Activated B cell treated with CpG ODN at 0.5 μM for 24 hours (primary cell): ENCODE results near the gene TRPV4. TPM values are rescaled to one million over a fixed set of nuclear protein-coding genes. Genes with fewer than 3 reads are reported as not detected.

Source experiments
- ATAC-seq: fragments of 200-7000 bp; cut with Tn5 transposase; one replicate; pipeline ENCODE4 v1.10.0; 2021; ENCODE audit warnings: low read depth, mild to moderate bottlenecking, moderate library complexity
- CTCF ChIA-PET: fragments of 350-600 bp; sonication (Branson Sonifier 250); formaldehyde crosslinking; loops from one replicate; lab custom pipeline; 2021; ENCODE audit warnings: antibody characterized with exemption; lab: Charles Lee
- POLR2A ChIA-PET: fragments of 350-600 bp; sonication (Branson Sonifier 250); formaldehyde crosslinking; loops from one replicate; lab custom pipeline; 2021; ENCODE audit warnings: antibody characterized with exemption; lab: Charles Lee
- DNase-seq: peaks from one replicate; pipeline ENCODE4 v3.0.0; 2022
- H3K27ac Mint-ChIP-seq: one replicate; pipeline ENCODE4 v1.8.0; 2020; ENCODE audit warnings: mixed read lengths
- H3K27me3 Mint-ChIP-seq: one replicate; pipeline ENCODE4 v1.8.0; 2021; ENCODE audit warnings: mixed read lengths
- H3K36me3 Mint-ChIP-seq: one replicate; pipeline ENCODE4 v1.8.0; 2021; ENCODE audit warnings: low read depth, mixed read lengths
- H3K4me1 Mint-ChIP-seq: one replicate; pipeline ENCODE4 v1.8.0; 2021; ENCODE audit warnings: mixed read lengths
- H3K4me3 Mint-ChIP-seq: one replicate; pipeline ENCODE4 v1.8.0; 2020; ENCODE audit warnings: mild to moderate bottlenecking, mixed read lengths
- H3K9me3 Mint-ChIP-seq: one replicate; pipeline ENCODE4 v1.8.0; 2020; ENCODE audit warnings: mixed read lengths
- intact Hi-C: fragments of 100-400 bp; cut with micrococcal nuclease; formaldehyde crosslinking; loops from one replicate; pipeline ENCODE4 v1.15.1; 2024
- total RNA-seq: library from RNA; stranded (reverse); gene quantifications from 2 replicates; pipeline ENCODE4 v1.2.3, GENCODE V29; 2022
- TF ChIP-seq, protein P1 (sequence below): fragments of 200-600 bp; IDR thresholded peaks from one replicate; pipeline ENCODE4 v1.8.0; 2022; ENCODE audit warnings: antibody characterized with exemption, mild to moderate bottlenecking

The TRPV4 gene
- total RNA-seq, 1 donor from 2014 or later, result not detected

DNA sequence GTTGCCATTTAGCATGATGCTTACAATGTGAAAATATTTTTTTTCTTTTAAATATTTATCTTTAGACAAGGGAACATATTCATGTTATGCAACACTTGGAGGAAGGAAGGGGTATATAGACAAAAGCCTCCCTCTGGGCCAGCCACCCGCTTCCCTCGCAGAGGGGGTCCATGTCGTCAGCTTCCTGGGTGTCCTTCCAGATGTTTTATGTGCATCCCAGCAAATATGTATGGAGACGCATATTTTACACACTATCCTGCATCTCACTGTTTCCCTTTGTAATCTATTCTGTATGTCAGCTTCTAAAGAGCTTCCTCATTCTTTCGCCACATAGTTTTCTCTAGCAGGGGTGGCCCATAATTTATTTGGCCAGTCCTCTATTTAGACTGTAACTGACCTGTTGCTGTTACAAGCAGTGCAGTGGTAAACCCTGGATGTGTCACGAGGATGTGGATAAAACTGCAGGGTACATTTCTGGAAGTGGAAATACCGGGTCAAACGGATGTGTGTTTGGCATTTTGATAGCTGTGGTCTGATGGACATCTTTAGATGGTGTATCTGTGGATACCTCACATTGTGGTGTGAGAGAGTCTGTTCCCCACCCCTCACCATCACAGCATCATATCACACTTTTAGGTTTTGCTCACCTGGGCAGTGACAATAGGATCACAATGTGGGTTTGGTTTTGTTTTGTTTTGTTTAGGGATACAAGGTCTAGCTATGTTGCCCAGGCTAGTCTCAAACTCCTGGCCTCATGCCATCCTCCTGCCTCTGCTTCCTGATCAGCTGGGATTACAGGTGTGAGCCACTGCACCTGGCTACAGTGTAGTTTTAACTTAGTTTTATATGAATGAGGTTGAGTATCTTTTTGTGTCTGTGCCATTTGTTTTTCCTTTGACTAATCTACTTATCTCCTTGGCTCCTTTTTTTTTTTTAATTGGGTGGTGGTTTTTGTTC is 87.9 kb downstream of the TRPV4 start:
- Mint-ChIP-seq H3K4me1 (no peaks in the 10 kb centered on the region), H3K4me3 (no peak overlapping the region), H3K36me3 (no peaks in the 10 kb centered on the region), H3K27me3 (no peaks in the 10 kb centered on the region), H3K27ac (no peak overlapping the region), H3K9me3 (no peaks in the 10 kb centered on the region)
- DNase-seq, result no peak
- TF ChIP-seq, protein P1, sequence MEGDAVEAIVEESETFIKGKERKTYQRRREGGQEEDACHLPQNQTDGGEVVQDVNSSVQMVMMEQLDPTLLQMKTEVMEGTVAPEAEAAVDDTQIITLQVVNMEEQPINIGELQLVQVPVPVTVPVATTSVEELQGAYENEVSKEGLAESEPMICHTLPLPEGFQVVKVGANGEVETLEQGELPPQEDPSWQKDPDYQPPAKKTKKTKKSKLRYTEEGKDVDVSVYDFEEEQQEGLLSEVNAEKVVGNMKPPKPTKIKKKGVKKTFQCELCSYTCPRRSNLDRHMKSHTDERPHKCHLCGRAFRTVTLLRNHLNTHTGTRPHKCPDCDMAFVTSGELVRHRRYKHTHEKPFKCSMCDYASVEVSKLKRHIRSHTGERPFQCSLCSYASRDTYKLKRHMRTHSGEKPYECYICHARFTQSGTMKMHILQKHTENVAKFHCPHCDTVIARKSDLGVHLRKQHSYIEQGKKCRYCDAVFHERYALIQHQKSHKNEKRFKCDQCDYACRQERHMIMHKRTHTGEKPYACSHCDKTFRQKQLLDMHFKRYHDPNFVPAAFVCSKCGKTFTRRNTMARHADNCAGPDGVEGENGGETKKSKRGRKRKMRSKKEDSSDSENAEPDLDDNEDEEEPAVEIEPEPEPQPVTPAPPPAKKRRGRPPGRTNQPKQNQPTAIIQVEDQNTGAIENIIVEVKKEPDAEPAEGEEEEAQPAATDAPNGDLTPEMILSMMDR, result no peak
- ATAC-seq, result no peak
- intact Hi-C loops, result no loop called here
- ChIA-PET POLR2A (no interaction called here), CTCF (no interaction called here)

DNA sequence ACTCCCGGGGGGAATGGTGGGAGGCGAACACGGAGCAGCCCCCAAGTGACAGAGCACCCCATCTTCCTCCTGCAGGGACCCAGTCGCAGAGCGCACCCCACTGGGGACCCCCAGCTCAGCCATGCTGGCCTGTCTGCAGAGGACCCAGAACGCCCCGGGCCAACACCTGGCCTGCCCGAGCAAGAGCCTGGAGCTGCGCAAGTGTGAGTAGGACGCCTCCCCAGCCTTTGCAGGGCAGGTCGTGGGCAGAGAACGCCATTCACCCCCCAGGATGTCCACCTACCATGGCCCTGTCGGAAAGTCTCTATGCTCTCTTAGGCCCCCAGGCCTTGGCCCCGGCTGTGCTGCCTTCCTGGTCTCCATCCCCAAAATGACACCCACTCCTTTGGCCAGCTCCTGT is 89.2 kb downstream of the TRPV4 start:
- ChIA-PET POLR2A (no interaction called here), CTCF (no interaction called here)
- H3K27ac Mint-ChIP-seq, result no peak overlapping the region
- TF ChIP-seq, protein P1, result no peak
- no peaks in the 10 kb centered on the region for H3K27me3 Mint-ChIP-seq
- DNase-seq, result no peak
- no peaks in the 10 kb centered on the region for H3K9me3 Mint-ChIP-seq
- intact Hi-C loops, result no loop called here
- no peaks in the 10 kb centered on the region for H3K4me1 Mint-ChIP-seq
- H3K4me3 Mint-ChIP-seq, result no peak overlapping the region
- H3K36me3 Mint-ChIP-seq, result no peaks in the 10 kb centered on the region
- no peak for ATAC-seq

DNA sequence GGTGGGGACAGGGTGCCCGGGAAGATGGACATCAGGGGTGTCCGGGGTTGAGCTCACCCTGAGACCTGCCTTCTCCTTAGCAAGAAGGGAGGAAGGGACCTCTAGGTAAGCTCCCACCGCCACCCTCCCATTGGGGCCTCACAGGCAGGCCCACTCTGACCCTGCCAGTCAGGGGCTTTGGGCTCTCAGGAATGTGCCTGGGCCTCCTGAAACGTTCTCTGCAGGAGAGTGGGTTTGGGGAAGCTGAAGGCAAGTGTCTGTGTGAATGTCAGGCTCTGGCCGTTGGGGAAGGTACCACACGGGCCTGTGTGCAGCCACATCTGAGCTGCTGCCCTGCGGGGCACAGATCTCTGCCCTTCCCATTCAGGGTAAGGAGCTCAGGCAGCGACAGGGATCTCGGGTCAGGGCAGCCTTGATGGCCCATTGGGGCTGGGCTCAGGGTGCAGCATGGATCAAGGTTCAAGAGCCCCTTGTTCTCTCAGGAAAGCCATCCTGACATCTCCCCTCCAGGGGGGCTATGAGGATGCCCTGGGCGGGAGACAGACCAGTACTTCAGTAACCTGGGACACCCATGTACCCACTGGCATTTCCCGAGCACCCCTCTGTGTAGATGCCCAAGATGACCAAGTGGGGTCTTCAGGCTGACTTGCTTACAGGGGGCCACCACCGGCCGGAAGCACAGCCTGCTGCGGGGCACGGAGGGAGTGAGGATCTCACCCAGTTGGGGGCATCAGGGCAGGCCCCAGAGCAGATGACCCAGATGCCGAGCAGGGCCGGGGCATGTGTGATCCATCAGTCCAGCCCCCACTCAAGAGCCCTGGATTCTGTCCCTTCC is 89.9 kb downstream of the TRPV4 start:
- POLR2A ChIA-PET, result no interaction called here
- ATAC-seq (no peak), DNase-seq (no peak)
- H3K27ac Mint-ChIP-seq, result no peak overlapping the region
- H3K36me3 Mint-ChIP-seq, result no peaks in the 10 kb centered on the region
- intact Hi-C loops, result no loop called here
- TF ChIP-seq, protein P1, result no peak
- H3K9me3 Mint-ChIP-seq, result no peaks in the 10 kb centered on the region
- no peak overlapping the region for H3K4me3 Mint-ChIP-seq
- H3K27me3 Mint-ChIP-seq, result no peaks in the 10 kb centered on the region
- no peaks in the 10 kb centered on the region for H3K4me1 Mint-ChIP-seq
- CTCF ChIA-PET, result no interaction called here

DNA sequence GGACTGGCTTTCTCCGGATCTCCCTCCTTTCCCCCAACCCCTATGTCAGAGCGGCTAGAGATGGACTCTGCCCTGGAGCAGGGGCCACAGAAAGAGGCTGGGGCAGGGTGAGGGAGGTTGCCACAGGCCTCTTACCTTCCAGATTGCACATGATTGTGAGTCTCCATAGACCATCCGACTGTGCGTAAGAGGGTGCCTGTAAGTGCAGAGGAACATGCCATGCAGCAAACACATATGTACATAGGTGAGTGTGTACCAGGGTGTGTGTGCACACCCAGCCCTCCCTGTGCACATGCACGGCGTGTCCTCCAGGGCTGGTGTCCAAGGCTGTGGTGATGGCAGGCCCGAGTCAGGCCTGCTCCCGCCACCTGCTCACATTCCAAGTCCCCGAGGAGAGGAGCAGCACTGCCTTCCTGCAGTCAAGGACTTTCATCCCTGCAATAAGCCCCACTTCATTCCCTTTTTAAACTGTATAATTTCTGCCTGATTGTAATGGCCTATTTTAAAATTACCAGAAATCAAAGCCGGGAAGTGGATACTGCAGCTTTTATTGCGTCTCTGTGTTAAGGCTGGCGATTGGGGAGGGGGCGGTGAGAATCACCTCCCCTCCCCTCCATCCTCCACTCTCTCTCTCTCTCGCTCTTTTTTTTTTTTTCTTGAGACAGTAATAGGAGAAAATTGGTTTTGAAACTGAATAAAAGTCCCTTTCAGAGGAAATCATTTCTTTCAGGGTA is 91.1 kb downstream of the TRPV4 start:
- POLR2A ChIA-PET, result no interaction called here

More for the DNA sequence above, 91.1 kb downstream of the TRPV4 start:
- Mint-ChIP-seq H3K9me3 (no peaks in the 10 kb centered on the region), H3K27me3 (peaks cover 2% of the 10 kb centered on the region), H3K4me3 (no peak overlapping the region), H3K36me3 (no peaks in the 10 kb centered on the region), H3K4me1 (no peaks in the 10 kb centered on the region), H3K27ac (no peak overlapping the region)
- DNase-seq, result no peak
- CTCF ChIA-PET, result interaction anchor here (0.7 kb wide), 1 partner anchor 211 kb away, joined by 3 read pairs; no protein-coding TSS in a partner anchor
- TF ChIP-seq, protein P1, result no peak
- no peak for ATAC-seq
- intact Hi-C loops, result no loop called here
